ENCODE measurements around the gene CHRNB2.

CHRNB2 gene

DNA sequence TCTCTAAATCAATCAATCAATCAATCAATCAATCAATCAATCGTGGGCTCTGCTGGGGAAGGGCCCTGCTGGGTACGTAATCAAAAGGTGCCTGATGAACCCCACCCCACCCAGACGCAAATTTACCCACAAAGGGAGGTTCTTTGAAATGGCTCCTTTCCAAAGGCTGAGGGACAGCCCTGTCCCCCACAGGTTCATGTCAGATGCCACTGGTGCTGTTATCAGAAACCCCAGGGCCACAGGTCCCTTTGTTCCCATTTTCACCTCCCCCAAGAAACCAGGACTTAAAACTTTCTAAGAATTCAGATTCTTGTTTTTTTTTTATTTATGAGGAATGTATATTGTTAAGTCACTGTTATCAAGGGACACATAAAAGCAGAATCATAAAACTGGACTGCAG is 14.2 kb downstream of the CHRNB2 start:
- no peak for DNase-seq

- no peak for DNase-seq
These were observed 15.3 kb downstream of the CHRNB2 start for GRCh38 chr1:154582885-154583284.

- DNase-seq: no peak
These were observed 16.2 kb downstream of the CHRNB2 start for GRCh38 chr1:154583773-154584172.

GRCh38 chr1:154584267-154584994 is 16.9 kb downstream of the CHRNB2 start:
- DNase-seq: no peak

DNA sequence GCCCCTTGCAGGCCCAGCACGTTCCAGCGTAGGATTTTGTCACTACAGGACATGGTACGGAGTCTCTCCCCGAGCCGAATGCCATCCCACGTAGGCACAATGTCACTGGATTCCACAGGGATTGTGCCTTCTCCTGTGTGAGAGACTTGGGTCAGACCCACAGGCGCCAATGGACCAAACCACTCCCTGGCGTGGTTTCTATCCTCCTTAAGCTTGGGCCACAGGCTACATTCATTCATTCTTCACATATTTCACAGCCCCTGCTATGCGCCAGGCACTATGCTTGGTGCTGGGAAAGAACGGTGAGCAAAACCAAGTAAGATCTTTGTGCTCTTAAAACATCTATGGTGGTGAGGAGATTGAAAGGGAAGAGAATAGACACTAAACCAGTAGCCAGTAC is 18.7 kb downstream of the CHRNB2 start:
- DNase-seq: no peak

- DNase-seq: no peak
These were observed 19.1 kb downstream of the CHRNB2 start for GRCh38 chr1:154586641-154587040.

DNA sequence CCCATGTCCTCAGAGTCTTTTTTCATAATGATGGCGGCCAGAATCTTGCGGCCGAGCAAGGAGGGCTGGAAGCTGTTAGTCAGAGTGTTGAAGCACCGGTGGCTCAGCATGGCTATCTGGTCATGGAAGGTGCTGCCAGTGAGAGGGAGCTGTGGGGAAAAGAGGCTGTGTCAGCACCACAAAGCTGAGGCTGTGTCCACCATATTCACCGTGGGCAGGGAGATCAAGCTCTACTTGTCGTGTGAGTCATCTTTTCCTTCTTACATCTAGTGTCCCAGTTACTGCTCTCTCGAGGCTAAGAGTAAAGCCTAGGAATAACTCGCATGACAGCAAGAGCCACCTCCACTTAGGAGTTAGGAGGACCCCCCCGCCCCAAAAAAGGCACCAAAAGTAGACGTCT is 22.2 kb downstream of the CHRNB2 start:
- no peak for DNase-seq

DNA sequence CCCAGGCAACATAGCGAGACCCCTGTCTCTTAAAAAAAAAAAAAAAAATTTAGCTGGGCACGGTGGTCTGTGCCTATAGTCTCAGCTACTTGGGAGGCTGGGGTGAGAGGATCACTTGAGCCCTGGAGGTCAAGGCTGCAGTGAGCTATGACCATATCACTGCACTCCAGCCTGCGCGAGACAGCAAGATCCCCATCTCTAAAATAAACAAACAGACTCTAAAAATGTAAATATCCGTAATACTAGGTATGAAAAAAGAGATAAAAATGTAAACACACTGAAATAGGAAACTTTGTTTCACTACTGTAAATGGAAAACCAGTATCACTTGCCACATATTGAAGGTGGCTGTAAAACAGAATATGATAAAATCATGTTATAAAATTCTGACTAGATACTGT is 23.2 kb downstream of the CHRNB2 start:
- no peak for DNase-seq

DNA sequence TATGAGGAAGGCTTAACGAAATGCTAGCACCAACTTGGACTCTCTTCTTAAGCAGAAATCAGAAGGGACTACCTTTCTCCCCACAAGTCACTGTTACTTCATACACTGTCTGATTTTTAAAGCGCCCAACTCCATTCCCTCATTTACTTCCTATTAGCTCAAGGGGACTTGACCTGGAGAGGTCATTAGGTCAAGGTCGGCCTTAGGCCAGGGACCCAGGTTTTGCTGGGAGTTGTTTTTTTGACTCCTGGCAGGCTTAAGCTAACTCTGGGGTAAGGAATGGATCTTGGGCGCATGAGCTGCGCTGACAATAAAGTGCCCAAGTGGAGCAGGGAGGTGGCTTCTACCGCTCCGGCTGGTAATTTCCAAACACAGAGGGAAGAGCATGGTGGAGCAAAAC is 23.6 kb downstream of the CHRNB2 start:
- no peak for DNase-seq

- no peak for DNase-seq
These were observed 25.8 kb downstream of the CHRNB2 start for GRCh38 chr1:154593390-154593789.

- no peak for DNase-seq
These were observed 27.2 kb downstream of the CHRNB2 start for GRCh38 chr1:154594811-154595210.

DNA sequence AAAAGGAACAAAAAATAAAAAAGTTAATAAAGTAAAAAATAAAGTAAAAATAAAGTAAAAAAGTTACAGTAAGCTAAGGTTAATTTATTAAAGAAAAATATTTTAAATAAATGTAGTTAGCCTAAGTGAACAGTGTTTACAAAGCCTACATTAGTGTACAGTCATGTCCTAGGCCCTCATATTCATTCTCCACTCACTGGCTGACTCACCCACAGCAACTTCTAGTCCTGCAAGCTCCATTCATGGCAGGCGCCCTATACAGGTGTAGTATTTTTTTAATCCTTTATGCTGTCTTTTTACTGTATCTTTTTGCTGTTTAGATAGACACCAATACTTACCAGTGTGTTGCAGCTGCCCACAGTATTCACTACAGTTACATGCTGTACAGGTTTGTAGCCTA is 28.0 kb downstream of the CHRNB2 start:
- DNase-seq: no peak

- DNase-seq: no peak
These were observed 31.5 kb downstream of the CHRNB2 start for GRCh38 chr1:154598871-154599635.

DNA sequence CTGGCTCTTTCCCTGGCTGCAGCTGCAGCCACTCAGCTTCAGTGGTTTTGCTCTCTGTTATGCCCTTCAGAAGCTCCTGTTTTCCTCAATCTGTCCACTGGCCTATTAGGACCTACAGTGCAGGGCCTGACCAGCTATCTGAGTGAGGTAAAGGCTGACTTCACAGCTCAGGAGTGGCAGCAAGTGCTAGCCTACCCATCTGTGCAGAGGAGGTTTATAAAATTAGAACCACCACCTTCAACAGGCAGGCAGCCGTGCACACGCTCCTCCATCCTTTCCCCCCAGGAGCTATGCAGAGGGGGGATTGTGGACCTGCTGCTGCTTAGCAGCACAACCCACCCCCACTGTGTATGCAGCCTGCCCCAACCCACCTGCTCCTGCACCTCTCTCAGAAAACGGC is 32.1 kb downstream of the CHRNB2 start:
- DNase-seq: no peak

GRCh38 chr1:154603317-154603716 is 35.7 kb downstream of the CHRNB2 start:
- DNase-seq: no peak

- DNase-seq: no peak
These were observed 38.0 kb downstream of the CHRNB2 start for GRCh38 chr1:154605534-154605933.

DNA sequence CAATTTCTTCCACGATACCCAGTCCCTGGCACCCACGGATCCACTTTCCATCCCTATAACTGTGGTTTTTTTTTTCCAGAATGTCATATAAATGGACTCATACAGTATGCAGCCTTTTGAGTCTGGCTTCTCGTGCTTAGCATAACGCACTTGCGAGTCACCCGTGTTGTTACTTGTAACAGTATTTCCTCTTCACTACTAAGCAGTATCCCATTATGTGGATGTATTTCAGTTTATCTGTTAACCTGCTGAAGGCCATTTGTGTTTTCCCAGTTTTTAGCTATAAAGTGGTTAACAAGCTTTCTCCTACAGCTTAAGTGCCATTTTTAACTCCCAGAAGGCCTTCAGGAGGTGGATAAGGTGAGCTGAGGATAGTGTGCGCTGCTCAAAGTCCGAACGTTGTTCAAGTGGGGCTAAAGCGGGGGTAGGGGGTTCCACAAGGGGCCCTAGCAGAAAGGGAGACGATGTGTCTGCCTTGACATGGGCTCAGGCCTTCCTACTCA is 39.6 kb downstream of the CHRNB2 start:
- peak; percentile 13 for DNase-seq

DNA sequence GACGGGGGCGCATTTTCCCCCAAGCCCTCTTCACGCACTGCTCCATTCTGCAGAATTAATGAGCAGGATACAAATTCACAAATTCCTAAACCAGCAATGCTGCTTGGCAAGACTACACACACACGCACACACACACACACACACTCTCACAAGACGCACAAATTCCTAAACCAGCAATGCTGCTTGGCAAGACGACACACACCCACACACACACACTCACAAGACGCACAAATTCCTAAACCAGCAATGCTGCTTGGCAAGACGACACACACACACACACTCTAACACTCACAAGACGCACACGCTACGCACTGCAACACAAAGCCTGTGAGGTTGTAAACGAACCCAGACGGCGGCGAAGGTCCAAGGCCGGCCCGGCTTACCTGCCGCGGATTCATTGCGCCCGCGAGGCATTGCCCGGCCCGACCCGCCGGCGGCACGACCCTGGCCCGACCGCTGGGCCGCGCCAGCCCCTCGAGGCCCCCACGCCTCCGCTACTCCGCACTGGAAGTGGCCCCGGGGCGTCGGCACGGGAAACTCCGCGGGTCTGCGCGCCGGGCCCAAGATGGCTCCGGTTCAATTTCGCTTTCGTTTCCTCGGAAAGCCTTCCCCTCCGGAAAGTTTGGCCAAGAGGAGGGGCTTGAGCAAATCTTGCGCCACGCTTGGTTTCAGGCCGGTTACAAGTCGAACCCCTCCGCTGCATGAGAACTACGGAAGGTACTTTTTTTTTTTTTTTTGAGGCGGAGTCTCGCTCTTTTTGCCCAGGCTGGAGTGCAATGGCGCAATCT is 40.2 kb downstream of the CHRNB2 start, which contains the start of gene ADAR:
TSS of gene ADAR (minus strand) at position 578 of the 788 bp plus-strand sequence. CDS start at position 398, 180 bp downstream.
- DNase-seq: peak; percentile 97

GRCh38 chr1:154608397-154609270 is 41.1 kb downstream of the CHRNB2 start:
- DNase-seq: no peak

- DNase-seq: no peak
These were observed 42.1 kb downstream of the CHRNB2 start for GRCh38 chr1:154609398-154610380.
